ENCODE results near the gene AGAP1.

GRCh38 chr2:235489897-235490296, 3.9 kb upstream of the AGAP1 start:
- TF ChIP-seq CTCF (IDR thresholded peaks at IDR 0.05; ENCODE audit: low read depth, low read length, poor library complexity, severe bottlenecking) (no peak), EZH2phosphoT487 (IDR thresholded peaks at IDR 0.05; ENCODE audit: borderline replicate concordance, low read length) (no peak)

Data from DOHH2 (cell line).